ENCODE results near the gene HACD3. TPM values are rescaled to one million over a fixed set of nuclear protein-coding genes. Genes with fewer than 3 reads are reported as not detected.

HACD3 gene
- polyA plus RNA-seq, 1 of the 3 experiments (the other 2 are of a cell fraction) = 45.7 TPM

GRCh38 chr15:65576664-65577063 is 46.4 kb downstream of the HACD3 start (continued):
- TF ChIP-seq CTCF (IDR thresholded peaks at IDR 0.05) = no peak

GRCh38 chr15:65577129-65577996 is 47.1 kb downstream of the HACD3 start:
- peaks cover 23 to 41% of the 10 kb centered on the region in 2 experiments for H3K4me1 ChIP-seq (ENCODE audit: control insufficient read depth in 1 of 2, insufficient read depth in 2 of 2, low read depth in 1 of 2, low read length in 1 of 2)
- no peaks in the 10 kb centered on the region for H3K9me3 ChIP-seq
- DNase-seq = no peak
- ChIA-PET CTCF (no interaction called here), POLR2A (interaction anchor here (1.1 kb wide), 1 partner anchor 61 kb away, joined by 3 read pairs; no protein-coding TSS in a partner anchor)
- H3K79me2 ChIP-seq (ENCODE audit: insufficient read depth) = no peaks in the 10 kb centered on the region
- H3K27me3 ChIP-seq (ENCODE audit: insufficient read depth) = no peaks in the 10 kb centered on the region
- no peak overlapping the region for H2AFZ ChIP-seq (ENCODE audit: low read depth)
- 0 out of 2 replicates have a peak overlapping the region, but pooled peaks have one; percentile 6 for H3K4me2 ChIP-seq
- no peaks in the 10 kb centered on the region for H4K20me1 ChIP-seq (ENCODE audit: insufficient read depth)
- H3K9ac ChIP-seq = no peak overlapping the region
- peak overlapping the region in 1 of 2 experiments; percentile 62 for H3K27ac ChIP-seq (ENCODE audit: low read depth in 2 of 2, low read length in 1 of 2)
- TF ChIP-seq RAD21 (IDR thresholded peaks at IDR 0.05; ENCODE audit: low read length) (no peak), JUND (IDR thresholded peaks at IDR 0.05) (no peak)
- no peaks in the 10 kb centered on the region for H3K9me2 ChIP-seq
- no peak overlapping the region for H3K4me3 ChIP-seq (ENCODE audit: low read depth in 2 of 2, low read length in 1 of 2)
- 89% methylated on average over 6 of the region's 6 CpGs for WGBS (ENCODE audit: low lambda C conversion rate)
- peaks cover 55% of the 10 kb centered on the region for H3F3A ChIP-seq (replicated peaks; ENCODE audit: insufficient read depth)
- peaks cover 39 to 55% of the 10 kb centered on the region in 2 experiments for H3K36me3 ChIP-seq (replicated peaks in 1 of 2; ENCODE audit: control insufficient read depth in 1 of 2, insufficient read depth in 2 of 2, low read length in 1 of 2)

- ChIA-PET POLR2A (interaction anchor here (1.2 to 1.5 kb wide), 2 partner anchors 48 to 73 kb away, joined by 3 read pairs; no protein-coding TSS in a partner anchor), CTCF (interaction anchor here (1.0 to 2.4 kb wide), 4 partner anchors 9 to 337 kb away, joined by 3 to 9 read pairs (median 5); partner anchors contain the start of gene INTS14)
- Histone ChIP-seq H3K36me3 (replicated peaks in 1 of 2; ENCODE audit: control insufficient read depth in 1 of 2, insufficient read depth in 2 of 2, low read length in 1 of 2) (peaks cover 43 to 63% of the 10 kb centered on the region in 2 experiments), H2AFZ (ENCODE audit: low read depth) (no peak overlapping the region), H3K9me2 (no peaks in the 10 kb centered on the region), H3K9ac (no peak overlapping the region), H3K4me1 (ENCODE audit: control insufficient read depth in 1 of 2, insufficient read depth in 2 of 2, low read depth in 1 of 2, low read length in 1 of 2) (peaks cover 27 to 46% of the 10 kb centered on the region in 2 experiments), H3K9me3 (no peaks in the 10 kb centered on the region), H3K4me3 (ENCODE audit: low read depth in 2 of 2, low read length in 1 of 2) (no peak overlapping the region), H3F3A (replicated peaks; ENCODE audit: insufficient read depth) (peaks cover 51% of the 10 kb centered on the region), H3K4me2 (peak overlapping the region; percentile 34; the same call in 1 of the 2 replicates), H3K27me3 (ENCODE audit: insufficient read depth) (no peaks in the 10 kb centered on the region), H3K79me2 (ENCODE audit: insufficient read depth) (no peaks in the 10 kb centered on the region), H3K27ac (ENCODE audit: low read depth in 2 of 2, low read length in 1 of 2) (peak overlapping the region; percentile 60 to 85; a peak in 3 of 4 replicates), H4K20me1 (ENCODE audit: insufficient read depth) (no peaks in the 10 kb centered on the region)
- DNase-seq = no peak
- 99% methylated on average over 8 of the region's 8 CpGs for WGBS (ENCODE audit: low lambda C conversion rate)
- no peak; the same call in 1 of the 2 replicates for TF ChIP-seq POLR2AphosphoS5 (IDR thresholded peaks at IDR 0.05; ENCODE audit: low read depth, low read length)
- no peak for TF ChIP-seq PBX3 (IDR thresholded peaks at IDR 0.05)
- TF ChIP-seq FOXM1 (IDR thresholded peaks at IDR 0.05; ENCODE audit: low read depth) = no peak
- no peak for TF ChIP-seq IRF3 (IDR thresholded peaks at IDR 0.05; ENCODE audit: low read depth, low read length)
- no peak for TF ChIP-seq USF1 (IDR thresholded peaks at IDR 0.05; ENCODE audit: borderline replicate concordance, low read depth)
- no peak for TF ChIP-seq TCF12 (IDR thresholded peaks at IDR 0.05)
- no peak for TF ChIP-seq NRF1 (IDR thresholded peaks at IDR 0.05; ENCODE audit: low read depth, low read length)
- TF ChIP-seq REST (IDR thresholded peaks at IDR 0.05; ENCODE audit: low read depth, low read length) = no peak
- no peak for TF ChIP-seq RXRA (IDR thresholded peaks at IDR 0.05; ENCODE audit: borderline replicate concordance, low read depth)
- TF ChIP-seq RAD21 (IDR thresholded peaks at IDR 0.05; ENCODE audit: low read length) = no peak
- no peak for TF ChIP-seq NFIC (IDR thresholded peaks at IDR 0.05; ENCODE audit: borderline replicate concordance)
Observed at GRCh38 chr15:65578904-65579728, 48.9 kb downstream of the HACD3 start.

Data from SK-N-SH (cell line).